ENCODE results near the gene SKAP1. TPM values are rescaled to one million over a fixed set of nuclear protein-coding genes. Genes with fewer than 3 reads are reported as not detected.
A peak's percentile ranks its signal among the peaks of the same experiment; 100 is the strongest.

SKAP1 gene
- total and polyA plus RNA-seq, 2 experiments from 2014 or later = 0.27 TPM; not detected in 1

DNA sequence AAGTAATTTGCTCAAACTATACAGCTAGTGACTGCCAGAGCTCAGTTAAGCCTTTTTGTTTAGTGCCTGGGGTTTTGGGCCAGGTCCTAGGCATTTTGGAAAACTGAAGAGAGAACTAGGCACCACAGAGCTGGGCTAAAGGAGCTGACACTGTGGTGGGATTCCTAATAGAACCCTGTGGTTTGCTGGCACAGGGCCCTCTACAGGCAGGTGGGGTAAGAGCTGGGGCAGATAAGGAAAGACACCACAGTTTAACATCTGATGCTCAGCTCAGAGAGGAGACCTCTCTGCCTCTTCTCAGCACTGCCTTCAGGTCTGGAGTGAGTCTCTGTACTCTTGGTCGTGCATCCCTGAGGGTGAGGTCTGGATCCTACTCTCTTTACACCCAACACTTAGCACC lies 201.3 kb downstream of the SKAP1 start:
- Histone ChIP-seq H2AFZ (no peak overlapping the region), H3K27me3 (ENCODE audit: insufficient read depth) (no peaks in the 10 kb centered on the region)
- peak; percentile 79 for DNase-seq (ENCODE audit: low spot score)

More for the DNA sequence above, 201.3 kb downstream of the SKAP1 start:
- H3K27ac Mint-ChIP-seq = no peak overlapping the region
- H3K27me3 Mint-ChIP-seq (ENCODE audit: insufficient read depth, low read depth, poor library complexity) = peaks cover 4% of the 10 kb centered on the region
- H4K20me1 ChIP-seq (replicated peaks; ENCODE audit: insufficient read depth) = no peaks in the 10 kb centered on the region
- H3K9me2 ChIP-seq (ENCODE audit: insufficient read depth) = no peaks in the 10 kb centered on the region
- no peak overlapping the region for H3K4me3 Mint-ChIP-seq
- no peak overlapping the region for H3K27ac ChIP-seq (ENCODE audit: low read depth)
- H3K4me1 Mint-ChIP-seq = peaks cover 20% of the 10 kb centered on the region
- no peaks in the 10 kb centered on the region for H3K9me3 Mint-ChIP-seq
- no peak overlapping the region for H3K4me2 ChIP-seq
- H3K4me3 ChIP-seq = no peak overlapping the region
- no peaks in the 10 kb centered on the region for H3K79me2 ChIP-seq (replicated peaks; ENCODE audit: insufficient read depth)
- H3K4me1 ChIP-seq (ENCODE audit: insufficient read depth) = peaks cover 17% of the 10 kb centered on the region
- ATAC-seq = peak; percentile 100
- H3K36me3 Mint-ChIP-seq (ENCODE audit: low read depth) = no peaks in the 10 kb centered on the region
- H3K36me3 ChIP-seq (ENCODE audit: insufficient read depth) = no peaks in the 10 kb centered on the region
- no peaks in the 10 kb centered on the region for H3F3A ChIP-seq (replicated peaks; ENCODE audit: low read depth)
- TF ChIP-seq, protein P1, sequence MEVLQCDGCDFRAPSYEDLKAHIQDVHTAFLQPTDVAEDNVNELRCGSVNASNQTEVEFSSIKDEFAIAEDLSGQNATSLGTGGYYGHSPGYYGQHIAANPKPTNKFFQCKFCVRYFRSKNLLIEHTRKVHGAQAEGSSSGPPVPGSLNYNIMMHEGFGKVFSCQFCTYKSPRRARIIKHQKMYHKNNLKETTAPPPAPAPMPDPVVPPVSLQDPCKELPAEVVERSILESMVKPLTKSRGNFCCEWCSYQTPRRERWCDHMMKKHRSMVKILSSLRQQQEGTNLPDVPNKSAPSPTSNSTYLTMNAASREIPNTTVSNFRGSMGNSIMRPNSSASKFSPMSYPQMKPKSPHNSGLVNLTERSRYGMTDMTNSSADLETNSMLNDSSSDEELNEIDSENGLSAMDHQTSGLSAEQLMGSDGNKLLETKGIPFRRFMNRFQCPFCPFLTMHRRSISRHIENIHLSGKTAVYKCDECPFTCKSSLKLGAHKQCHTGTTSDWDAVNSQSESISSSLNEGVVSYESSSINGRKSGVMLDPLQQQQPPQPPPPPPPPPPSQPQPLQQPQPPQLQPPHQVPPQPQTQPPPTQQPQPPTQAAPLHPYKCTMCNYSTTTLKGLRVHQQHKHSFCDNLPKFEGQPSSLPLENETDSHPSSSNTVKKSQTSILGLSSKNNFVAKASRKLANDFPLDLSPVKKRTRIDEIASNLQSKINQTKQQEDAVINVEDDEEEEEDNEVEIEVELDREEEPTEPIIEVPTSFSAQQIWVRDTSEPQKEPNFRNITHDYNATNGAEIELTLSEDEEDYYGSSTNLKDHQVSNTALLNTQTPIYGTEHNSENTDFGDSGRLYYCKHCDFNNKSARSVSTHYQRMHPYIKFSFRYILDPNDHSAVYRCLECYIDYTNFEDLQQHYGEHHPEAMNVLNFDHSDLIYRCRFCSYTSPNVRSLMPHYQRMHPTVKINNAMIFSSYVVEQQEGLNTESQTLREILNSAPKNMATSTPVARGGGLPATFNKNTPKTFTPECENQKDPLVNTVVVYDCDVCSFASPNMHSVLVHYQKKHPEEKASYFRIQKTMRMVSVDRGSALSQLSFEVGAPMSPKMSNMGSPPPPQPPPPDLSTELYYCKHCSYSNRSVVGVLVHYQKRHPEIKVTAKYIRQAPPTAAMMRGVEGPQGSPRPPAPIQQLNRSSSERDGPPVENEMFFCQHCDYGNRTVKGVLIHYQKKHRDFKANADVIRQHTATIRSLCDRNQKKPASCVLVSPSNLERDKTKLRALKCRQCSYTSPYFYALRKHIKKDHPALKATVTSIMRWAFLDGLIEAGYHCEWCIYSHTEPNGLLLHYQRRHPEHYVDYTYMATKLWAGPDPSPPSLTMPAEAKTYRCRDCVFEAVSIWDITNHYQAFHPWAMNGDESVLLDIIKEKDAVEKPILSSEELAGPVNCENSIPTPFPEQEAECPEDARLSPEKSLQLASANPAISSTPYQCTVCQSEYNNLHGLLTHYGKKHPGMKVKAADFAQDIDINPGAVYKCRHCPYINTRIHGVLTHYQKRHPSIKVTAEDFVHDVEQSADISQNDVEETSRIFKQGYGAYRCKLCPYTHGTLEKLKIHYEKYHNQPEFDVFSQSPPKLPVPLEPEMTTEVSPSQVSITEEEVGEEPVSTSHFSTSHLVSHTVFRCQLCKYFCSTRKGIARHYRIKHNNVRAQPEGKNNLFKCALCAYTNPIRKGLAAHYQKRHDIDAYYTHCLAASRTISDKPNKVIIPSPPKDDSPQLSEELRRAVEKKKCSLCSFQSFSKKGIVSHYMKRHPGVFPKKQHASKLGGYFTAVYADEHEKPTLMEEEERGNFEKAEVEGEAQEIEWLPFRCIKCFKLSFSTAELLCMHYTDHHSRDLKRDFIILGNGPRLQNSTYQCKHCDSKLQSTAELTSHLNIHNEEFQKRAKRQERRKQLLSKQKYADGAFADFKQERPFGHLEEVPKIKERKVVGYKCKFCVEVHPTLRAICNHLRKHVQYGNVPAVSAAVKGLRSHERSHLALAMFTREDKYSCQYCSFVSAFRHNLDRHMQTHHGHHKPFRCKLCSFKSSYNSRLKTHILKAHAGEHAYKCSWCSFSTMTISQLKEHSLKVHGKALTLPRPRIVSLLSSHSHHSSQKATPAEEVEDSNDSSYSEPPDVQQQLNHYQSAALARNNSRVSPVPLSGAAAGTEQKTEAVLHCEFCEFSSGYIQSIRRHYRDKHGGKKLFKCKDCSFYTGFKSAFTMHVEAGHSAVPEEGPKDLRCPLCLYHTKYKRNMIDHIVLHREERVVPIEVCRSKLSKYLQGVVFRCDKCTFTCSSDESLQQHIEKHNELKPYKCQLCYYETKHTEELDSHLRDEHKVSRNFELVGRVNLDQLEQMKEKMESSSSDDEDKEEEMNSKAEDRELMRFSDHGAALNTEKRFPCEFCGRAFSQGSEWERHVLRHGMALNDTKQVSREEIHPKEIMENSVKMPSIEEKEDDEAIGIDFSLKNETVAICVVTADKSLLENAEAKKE (CRISPR knock-in tag; IDR thresholded peaks at IDR 0.05) = no peak
- TF ChIP-seq, protein P2, sequence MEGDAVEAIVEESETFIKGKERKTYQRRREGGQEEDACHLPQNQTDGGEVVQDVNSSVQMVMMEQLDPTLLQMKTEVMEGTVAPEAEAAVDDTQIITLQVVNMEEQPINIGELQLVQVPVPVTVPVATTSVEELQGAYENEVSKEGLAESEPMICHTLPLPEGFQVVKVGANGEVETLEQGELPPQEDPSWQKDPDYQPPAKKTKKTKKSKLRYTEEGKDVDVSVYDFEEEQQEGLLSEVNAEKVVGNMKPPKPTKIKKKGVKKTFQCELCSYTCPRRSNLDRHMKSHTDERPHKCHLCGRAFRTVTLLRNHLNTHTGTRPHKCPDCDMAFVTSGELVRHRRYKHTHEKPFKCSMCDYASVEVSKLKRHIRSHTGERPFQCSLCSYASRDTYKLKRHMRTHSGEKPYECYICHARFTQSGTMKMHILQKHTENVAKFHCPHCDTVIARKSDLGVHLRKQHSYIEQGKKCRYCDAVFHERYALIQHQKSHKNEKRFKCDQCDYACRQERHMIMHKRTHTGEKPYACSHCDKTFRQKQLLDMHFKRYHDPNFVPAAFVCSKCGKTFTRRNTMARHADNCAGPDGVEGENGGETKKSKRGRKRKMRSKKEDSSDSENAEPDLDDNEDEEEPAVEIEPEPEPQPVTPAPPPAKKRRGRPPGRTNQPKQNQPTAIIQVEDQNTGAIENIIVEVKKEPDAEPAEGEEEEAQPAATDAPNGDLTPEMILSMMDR (conservative IDR thresholded peaks at IDR 0.05; ENCODE audit: low read depth in 2 of 2) = peak; percentile 67 to 76

Measured in GM23338 (cell line).